ENCODE results near the gene TNS1.

The TNS1 gene

GRCh38 chr2:217998926-217999594 lies 3.7 kb downstream of the TNS1 start:
- DNase-seq (ENCODE audit: low read depth) = no peak

GRCh38 chr2:217997510-217997909 lies 5.3 kb downstream of the TNS1 start:
- no peak for DNase-seq (ENCODE audit: low read depth)

- no peak for DNase-seq (ENCODE audit: low read depth)
Observed at GRCh38 chr2:217996361-217996760, 6.4 kb downstream of the TNS1 start.

- no peak for DNase-seq (ENCODE audit: low read depth)
Observed at GRCh38 chr2:217995731-217996231, 7.0 kb downstream of the TNS1 start.

- DNase-seq (ENCODE audit: low read depth) = no peak
Observed at GRCh38 chr2:217994776-217995274, 8.0 kb downstream of the TNS1 start.

GRCh38 chr2:217993817-217994463 lies 8.9 kb downstream of the TNS1 start:
- DNase-seq (ENCODE audit: low read depth) = peak; percentile 50

- no peak for DNase-seq (ENCODE audit: low read depth)
Observed at GRCh38 chr2:217993138-217993537, 9.7 kb downstream of the TNS1 start.

GRCh38 chr2:217992061-217992460 lies 10.7 kb downstream of the TNS1 start:
- no peak for DNase-seq (ENCODE audit: low read depth)

- DNase-seq (ENCODE audit: low read depth) = no peak
Observed at GRCh38 chr2:217990791-217991465, 11.9 kb downstream of the TNS1 start.

GRCh38 chr2:217990389-217990788 lies 12.4 kb downstream of the TNS1 start:
- DNase-seq (ENCODE audit: low read depth) = no peak

- no peak for DNase-seq (ENCODE audit: low read depth)
Observed at GRCh38 chr2:217989221-217989948, 13.4 kb downstream of the TNS1 start.

GRCh38 chr2:217988840-217989204 lies 14.0 kb downstream of the TNS1 start:
- DNase-seq (ENCODE audit: low read depth) = no peak

GRCh38 chr2:217988014-217988839 lies 14.6 kb downstream of the TNS1 start:
- peak; percentile 65 for DNase-seq (ENCODE audit: low read depth)

GRCh38 chr2:217987391-217987790 lies 15.4 kb downstream of the TNS1 start:
- DNase-seq (ENCODE audit: low read depth) = no peak

GRCh38 chr2:217986256-217986961 lies 16.4 kb downstream of the TNS1 start:
- no peak for DNase-seq (ENCODE audit: low read depth)

- no peak for DNase-seq (ENCODE audit: low read depth)
Observed at GRCh38 chr2:217983276-217984233, 19.2 kb downstream of the TNS1 start.

GRCh38 chr2:217981971-217982370 lies 20.8 kb downstream of the TNS1 start:
- no peak for DNase-seq (ENCODE audit: low read depth)

GRCh38 chr2:217981084-217981730 lies 21.6 kb downstream of the TNS1 start:
- no peak for DNase-seq (ENCODE audit: low read depth)

GRCh38 chr2:217980591-217980990 lies 22.2 kb downstream of the TNS1 start:
- DNase-seq (ENCODE audit: low read depth) = no peak
